ENCODE data around the gene SDK2.

The SDK2 gene

GRCh38 chr17:73424571-73424970 lies 219.7 kb downstream of the SDK2 start:
- ATAC-seq (ENCODE audit: low read depth) (no peak), DNase-seq (ENCODE audit: low spot score in 2 of 2) (no peak)
- no peak overlapping the region for H3K27ac Mint-ChIP-seq
- no peaks in the 10 kb centered on the region for H3K27me3 Mint-ChIP-seq
- H3K4me1 Mint-ChIP-seq: no peaks in the 10 kb centered on the region
- H3K9me3 Mint-ChIP-seq: no peaks in the 10 kb centered on the region
- no peak overlapping the region for H3K4me3 Mint-ChIP-seq
- peaks cover 18% of the 10 kb centered on the region for H3K36me3 Mint-ChIP-seq

GRCh38 chr17:73423806-73424205 lies 220.4 kb downstream of the SDK2 start:
- no peaks in the 10 kb centered on the region for H3K9me3 Mint-ChIP-seq
- no peak for ATAC-seq (ENCODE audit: low read depth)
- no peak overlapping the region for H3K4me3 Mint-ChIP-seq
- no peak overlapping the region for H3K27ac Mint-ChIP-seq
- DNase-seq (ENCODE audit: low spot score in 2 of 2): no peak
- no peaks in the 10 kb centered on the region for H3K27me3 Mint-ChIP-seq
- H3K36me3 Mint-ChIP-seq: peaks cover 20% of the 10 kb centered on the region
- H3K4me1 Mint-ChIP-seq: no peaks in the 10 kb centered on the region

GRCh38 chr17:73423159-73423715 lies 221.0 kb downstream of the SDK2 start:
- H3K4me3 Mint-ChIP-seq: no peak overlapping the region
- H3K27ac Mint-ChIP-seq: no peak overlapping the region
- ATAC-seq (ENCODE audit: low read depth) (no peak), DNase-seq (ENCODE audit: low spot score in 2 of 2) (no peak)
- H3K9me3 Mint-ChIP-seq: no peaks in the 10 kb centered on the region
- peaks cover 21% of the 10 kb centered on the region for H3K36me3 Mint-ChIP-seq
- no peaks in the 10 kb centered on the region for H3K4me1 Mint-ChIP-seq
- H3K27me3 Mint-ChIP-seq: no peaks in the 10 kb centered on the region

- no peak overlapping the region for H3K27ac Mint-ChIP-seq
- H3K27me3 Mint-ChIP-seq: no peaks in the 10 kb centered on the region
- H3K9me3 Mint-ChIP-seq: no peaks in the 10 kb centered on the region
- no peak overlapping the region for H3K4me3 Mint-ChIP-seq
- DNase-seq (ENCODE audit: low spot score in 2 of 2) (no peak), ATAC-seq (ENCODE audit: low read depth) (no peak)
- H3K36me3 Mint-ChIP-seq: peaks cover 21% of the 10 kb centered on the region
- H3K4me1 Mint-ChIP-seq: no peaks in the 10 kb centered on the region
Observed at GRCh38 chr17:73422121-73422520, 222.1 kb downstream of the SDK2 start.

- no peaks in the 10 kb centered on the region for H3K4me1 Mint-ChIP-seq
- H3K27me3 Mint-ChIP-seq: no peaks in the 10 kb centered on the region
- DNase-seq (ENCODE audit: low spot score in 2 of 2): no peak
- no peaks in the 10 kb centered on the region for H3K9me3 Mint-ChIP-seq
- no peak overlapping the region for H3K27ac Mint-ChIP-seq
- H3K4me3 Mint-ChIP-seq: no peak overlapping the region
- H3K36me3 Mint-ChIP-seq: peaks cover 21% of the 10 kb centered on the region
- ATAC-seq (ENCODE audit: low read depth): no peak
Observed at GRCh38 chr17:73420897-73421296, 223.3 kb downstream of the SDK2 start.

GRCh38 chr17:73419881-73420280 lies 224.4 kb downstream of the SDK2 start:
- DNase-seq (ENCODE audit: low spot score in 2 of 2): no peak
- no peak overlapping the region for H3K4me3 Mint-ChIP-seq

GRCh38 chr17:73419051-73419450 lies 225.2 kb downstream of the SDK2 start:
- Mint-ChIP-seq H3K9me3 (no peaks in the 10 kb centered on the region), H3K4me1 (no peaks in the 10 kb centered on the region), H3K27ac (no peak overlapping the region), H3K4me3 (no peak overlapping the region), H3K27me3 (no peaks in the 10 kb centered on the region), H3K36me3 (peaks cover 29% of the 10 kb centered on the region)
- DNase-seq (ENCODE audit: low spot score in 2 of 2): no peak
- no peak for ATAC-seq (ENCODE audit: low read depth)

More at GRCh38 chr17:73419881-73420280, 224.4 kb downstream of the SDK2 start:
- no peak for ATAC-seq (ENCODE audit: low read depth)
- H3K4me1 Mint-ChIP-seq: no peaks in the 10 kb centered on the region
- H3K36me3 Mint-ChIP-seq: peaks cover 28% of the 10 kb centered on the region
- H3K9me3 Mint-ChIP-seq: no peaks in the 10 kb centered on the region
- H3K27ac Mint-ChIP-seq: no peak overlapping the region
- no peaks in the 10 kb centered on the region for H3K27me3 Mint-ChIP-seq

- Mint-ChIP-seq H3K27ac (no peak overlapping the region), H3K36me3 (peaks cover 25% of the 10 kb centered on the region), H3K4me1 (no peaks in the 10 kb centered on the region), H3K27me3 (no peaks in the 10 kb centered on the region), H3K4me3 (no peak overlapping the region), H3K9me3 (no peaks in the 10 kb centered on the region)
- ATAC-seq (ENCODE audit: low read depth): no peak
- no peak for DNase-seq (ENCODE audit: low spot score in 2 of 2)
Observed at GRCh38 chr17:73415782-73416181, 228.5 kb downstream of the SDK2 start.

- ATAC-seq (ENCODE audit: low read depth) (no peak), DNase-seq (ENCODE audit: low spot score in 2 of 2) (no peak)
- no peak overlapping the region for H3K27ac Mint-ChIP-seq
- no peaks in the 10 kb centered on the region for H3K4me1 Mint-ChIP-seq
- peaks cover 27% of the 10 kb centered on the region for H3K36me3 Mint-ChIP-seq
- H3K27me3 Mint-ChIP-seq: no peaks in the 10 kb centered on the region
- no peaks in the 10 kb centered on the region for H3K9me3 Mint-ChIP-seq
- H3K4me3 Mint-ChIP-seq: no peak overlapping the region
Observed at GRCh38 chr17:73414171-73414955, 229.9 kb downstream of the SDK2 start.

- no peaks in the 10 kb centered on the region for H3K9me3 Mint-ChIP-seq
- DNase-seq (ENCODE audit: low spot score in 2 of 2) (no peak), ATAC-seq (ENCODE audit: low read depth) (no peak)
- no peaks in the 10 kb centered on the region for H3K27me3 Mint-ChIP-seq
- peaks cover 26% of the 10 kb centered on the region for H3K36me3 Mint-ChIP-seq
- no peak overlapping the region for H3K27ac Mint-ChIP-seq
- no peaks in the 10 kb centered on the region for H3K4me1 Mint-ChIP-seq
- H3K4me3 Mint-ChIP-seq: no peak overlapping the region
Observed at GRCh38 chr17:73412914-73413313, 231.3 kb downstream of the SDK2 start.

GRCh38 chr17:73411313-73411747 lies 232.9 kb downstream of the SDK2 start:
- no peak for ATAC-seq (ENCODE audit: low read depth)
- Mint-ChIP-seq H3K4me3 (no peak overlapping the region), H3K27me3 (no peaks in the 10 kb centered on the region), H3K27ac (no peak overlapping the region), H3K36me3 (peaks cover 26% of the 10 kb centered on the region), H3K4me1 (no peaks in the 10 kb centered on the region), H3K9me3 (no peaks in the 10 kb centered on the region)
- no peak for DNase-seq (ENCODE audit: low spot score in 2 of 2)

GRCh38 chr17:73410586-73411312 lies 233.5 kb downstream of the SDK2 start:
- DNase-seq (ENCODE audit: low spot score in 2 of 2) (no peak), ATAC-seq (ENCODE audit: low read depth) (no peak)
- Mint-ChIP-seq H3K4me3 (no peak overlapping the region), H3K27ac (no peak overlapping the region), H3K27me3 (no peaks in the 10 kb centered on the region), H3K9me3 (no peaks in the 10 kb centered on the region), H3K4me1 (no peaks in the 10 kb centered on the region), H3K36me3 (peaks cover 24% of the 10 kb centered on the region)

GRCh38 chr17:73404246-73404645 lies 240.0 kb downstream of the SDK2 start:
- Mint-ChIP-seq H3K36me3 (peaks cover 10% of the 10 kb centered on the region), H3K27me3 (no peaks in the 10 kb centered on the region), H3K4me1 (no peaks in the 10 kb centered on the region), H3K4me3 (no peak overlapping the region), H3K27ac (no peak overlapping the region), H3K9me3 (no peaks in the 10 kb centered on the region)
- DNase-seq (ENCODE audit: low spot score in 2 of 2) (no peak), ATAC-seq (ENCODE audit: low read depth) (no peak)

GRCh38 chr17:73402466-73402865 lies 241.8 kb downstream of the SDK2 start:
- Mint-ChIP-seq H3K36me3 (peaks cover 9% of the 10 kb centered on the region), H3K27ac (no peak overlapping the region), H3K4me3 (no peak overlapping the region), H3K9me3 (no peaks in the 10 kb centered on the region), H3K27me3 (no peaks in the 10 kb centered on the region), H3K4me1 (no peaks in the 10 kb centered on the region)
- no peak for DNase-seq (ENCODE audit: low spot score in 2 of 2)
- no peak for ATAC-seq (ENCODE audit: low read depth)

Measured in memory B cell (primary cell).